Stimulated activated CD4-positive, alpha-beta T cell treated with anti-CD3 and anti-CD28 coated beads, Interleukin-2, amount 100 ng/mL, for 4 hours (primary cell): ENCODE data around the gene EYA4.

Source experiments
- DNase-seq: peaks from one replicate; pipeline ENCODE4 v3.0.0-alpha.2; 2020; ENCODE audit warnings: low read depth

The EYA4 gene, protein sequence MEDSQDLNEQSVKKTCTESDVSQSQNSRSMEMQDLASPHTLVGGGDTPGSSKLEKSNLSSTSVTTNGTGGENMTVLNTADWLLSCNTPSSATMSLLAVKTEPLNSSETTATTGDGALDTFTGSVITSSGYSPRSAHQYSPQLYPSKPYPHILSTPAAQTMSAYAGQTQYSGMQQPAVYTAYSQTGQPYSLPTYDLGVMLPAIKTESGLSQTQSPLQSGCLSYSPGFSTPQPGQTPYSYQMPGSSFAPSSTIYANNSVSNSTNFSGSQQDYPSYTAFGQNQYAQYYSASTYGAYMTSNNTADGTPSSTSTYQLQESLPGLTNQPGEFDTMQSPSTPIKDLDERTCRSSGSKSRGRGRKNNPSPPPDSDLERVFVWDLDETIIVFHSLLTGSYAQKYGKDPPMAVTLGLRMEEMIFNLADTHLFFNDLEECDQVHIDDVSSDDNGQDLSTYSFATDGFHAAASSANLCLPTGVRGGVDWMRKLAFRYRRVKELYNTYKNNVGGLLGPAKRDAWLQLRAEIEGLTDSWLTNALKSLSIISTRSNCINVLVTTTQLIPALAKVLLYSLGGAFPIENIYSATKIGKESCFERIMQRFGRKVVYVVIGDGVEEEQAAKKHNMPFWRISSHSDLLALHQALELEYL

DNA sequence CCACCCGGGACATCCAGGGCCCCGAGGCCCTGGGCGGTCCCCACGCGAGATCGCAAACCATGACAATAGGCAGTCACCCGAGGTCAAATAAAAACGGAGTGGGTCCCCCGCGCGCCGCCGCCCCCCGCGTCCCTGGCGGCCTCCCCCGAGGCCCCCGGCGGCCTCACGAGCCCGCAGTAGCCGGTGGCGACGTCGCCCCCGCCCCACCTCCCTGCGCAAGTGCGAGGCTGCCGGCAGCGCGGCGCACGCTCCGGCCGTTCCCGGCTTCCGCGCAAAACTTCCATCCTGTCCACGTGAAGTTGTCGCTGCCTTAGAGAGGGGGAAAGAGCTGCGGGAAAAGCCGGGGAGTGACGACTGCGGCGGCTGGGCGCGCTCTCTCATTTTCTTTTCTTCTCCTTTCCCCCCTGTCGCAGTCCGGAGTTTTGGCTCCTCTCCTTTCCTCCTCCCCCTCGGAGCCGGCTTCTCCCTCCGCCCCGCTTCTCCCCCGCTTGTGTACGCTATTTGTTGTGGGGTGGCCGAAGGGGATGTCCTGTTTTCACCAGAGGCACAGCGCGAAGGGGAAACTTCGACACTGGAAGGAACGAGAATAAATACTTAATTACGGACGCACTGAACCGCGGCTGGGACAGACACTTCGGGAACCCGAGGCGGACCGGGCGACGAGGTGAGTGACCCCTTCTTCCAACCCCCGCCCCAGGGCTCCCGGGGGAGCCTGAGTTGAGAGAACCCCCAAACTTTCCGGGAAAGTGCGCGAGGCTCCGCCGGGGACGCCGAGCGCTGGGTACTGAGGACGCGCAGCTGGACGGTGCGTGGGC, at the start of gene EYA4:
Gene EYA4, plus strand, starts transcription at position 272 of the 815 bp plus-strand sequence. CDS start 33,424 bp downstream, outside the sequence.
- DNase-seq = no peak

DNA sequence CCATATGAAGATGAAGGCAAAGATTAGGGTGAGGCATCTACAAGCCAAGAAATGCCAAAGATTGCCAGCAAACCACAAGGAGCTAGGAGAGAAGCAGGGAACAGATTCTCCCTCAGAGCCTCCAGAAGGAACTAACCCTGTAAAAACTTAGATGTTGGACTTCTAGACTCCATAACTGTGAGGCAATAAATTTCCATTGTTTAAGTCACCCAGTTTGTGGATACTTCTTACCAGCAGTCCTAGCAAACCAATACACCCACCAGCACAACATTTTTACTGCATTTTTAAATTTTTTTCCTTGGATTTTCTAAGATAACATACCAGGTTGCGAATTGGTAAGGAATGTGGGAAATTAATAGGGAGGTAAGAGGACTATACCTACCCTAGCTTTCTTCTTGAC, 47.8 kb upstream of the EYA4 start:
- DNase-seq = no peak

DNA sequence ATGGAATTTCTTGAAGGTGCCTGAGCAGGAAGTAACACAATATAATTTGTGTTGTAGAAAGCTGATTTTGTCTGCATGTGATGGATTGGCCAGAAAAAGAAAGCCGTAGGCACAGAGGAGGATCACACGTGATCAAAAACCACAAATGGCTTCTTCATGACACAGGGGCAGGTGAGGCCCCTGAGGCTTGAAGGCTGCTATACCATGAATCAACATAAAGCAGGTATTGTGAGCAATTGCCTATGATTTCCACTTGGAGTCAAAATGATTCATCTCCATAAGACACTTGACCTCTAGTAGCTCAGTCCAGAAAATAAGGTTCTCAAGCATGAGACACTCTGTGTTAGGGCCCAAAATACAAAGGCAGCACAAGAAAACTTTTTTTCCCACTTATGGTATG, 42.4 kb upstream of the EYA4 start:
- no peak for DNase-seq

DNA sequence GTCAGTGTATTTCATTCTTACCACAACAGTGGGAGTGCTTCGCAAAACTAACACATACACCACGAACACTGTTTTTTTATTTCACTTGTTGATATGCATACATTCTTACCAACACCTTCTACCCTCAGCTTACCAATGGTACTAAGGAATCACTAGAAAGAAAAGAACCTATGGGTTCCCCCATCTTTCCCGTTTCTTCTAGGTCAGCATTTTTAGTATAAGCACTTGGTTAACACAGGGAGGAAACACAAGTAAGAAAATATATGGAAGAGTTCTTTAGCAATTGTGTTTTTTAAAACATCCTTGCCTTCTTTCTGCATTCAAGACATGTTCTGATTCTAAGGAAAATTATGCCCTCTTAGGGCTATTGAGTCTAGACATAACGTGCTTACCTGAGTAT, 39.9 kb upstream of the EYA4 start:
- DNase-seq = no peak

DNA sequence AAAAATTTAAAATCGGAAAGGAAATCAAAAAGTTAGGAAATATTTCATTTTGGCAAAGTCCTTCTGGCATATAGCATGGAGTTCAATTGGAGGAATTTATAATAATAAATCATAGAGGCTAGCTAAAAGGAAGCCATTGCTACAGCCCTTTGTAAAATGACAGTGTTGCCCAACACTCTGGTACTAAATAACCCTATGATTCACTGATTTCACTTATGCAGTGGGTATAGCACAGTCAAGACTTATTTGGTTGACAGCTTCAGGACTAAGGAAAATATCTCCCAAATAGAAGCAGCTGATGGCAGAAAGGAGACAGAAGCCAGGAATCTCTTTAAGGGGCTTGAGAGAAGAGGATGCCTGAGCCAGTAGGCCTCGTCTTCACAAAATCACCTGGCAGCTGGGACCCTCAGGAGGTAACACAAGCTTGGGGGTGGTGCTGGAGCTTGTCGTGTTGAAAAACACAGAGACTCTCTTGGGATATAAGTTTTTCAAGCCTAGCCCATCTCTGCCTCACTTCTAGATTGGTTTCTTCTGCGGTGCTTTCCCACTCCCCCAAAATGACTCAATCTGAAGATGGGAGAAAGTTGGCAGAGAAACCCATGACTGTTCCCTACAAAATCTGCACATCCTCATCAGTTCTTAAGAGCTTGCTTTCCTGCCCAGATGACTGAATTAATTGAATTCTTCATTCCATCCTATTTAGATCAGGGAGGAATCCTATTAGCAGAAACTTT, 38.4 kb upstream of the EYA4 start:
- no peak for DNase-seq

DNA sequence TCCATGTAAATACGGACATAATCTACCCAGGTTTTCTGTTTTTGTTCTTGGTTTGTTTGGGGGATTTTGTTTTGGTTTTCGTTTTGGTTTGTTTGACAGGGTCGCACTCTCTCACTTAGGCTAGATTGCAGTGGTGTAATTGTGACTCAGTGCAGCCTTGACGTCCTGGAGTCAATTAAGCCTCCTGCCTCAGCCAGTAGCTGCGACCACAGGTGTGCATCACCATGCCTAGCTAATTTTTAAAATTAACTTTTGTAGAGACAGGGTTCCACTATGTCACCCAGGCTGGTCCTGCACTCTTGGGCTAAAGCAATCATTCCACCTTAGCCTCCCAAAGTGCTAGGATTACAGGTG, 37.8 kb upstream of the EYA4 start:
- DNase-seq = no peak

DNA sequence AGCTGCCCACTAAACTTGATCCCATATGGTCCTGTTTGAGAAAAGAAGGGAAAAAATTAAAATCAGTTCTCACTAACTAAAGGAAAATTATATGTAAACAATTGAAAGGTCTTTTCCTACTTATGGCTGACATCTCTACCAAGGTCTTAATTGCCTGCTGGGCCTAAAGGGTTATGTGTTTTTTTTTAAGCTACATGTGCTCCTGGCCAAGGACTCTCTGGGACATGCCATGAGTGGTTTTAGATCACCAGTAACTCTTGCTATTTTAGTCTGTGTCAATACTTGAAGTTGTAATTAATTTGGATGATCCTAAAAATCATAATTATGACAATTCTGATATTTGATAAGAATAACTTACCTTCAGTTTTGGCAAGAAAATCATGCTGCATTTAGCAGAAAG, 35.9 kb upstream of the EYA4 start:
- DNase-seq = no peak

DNA sequence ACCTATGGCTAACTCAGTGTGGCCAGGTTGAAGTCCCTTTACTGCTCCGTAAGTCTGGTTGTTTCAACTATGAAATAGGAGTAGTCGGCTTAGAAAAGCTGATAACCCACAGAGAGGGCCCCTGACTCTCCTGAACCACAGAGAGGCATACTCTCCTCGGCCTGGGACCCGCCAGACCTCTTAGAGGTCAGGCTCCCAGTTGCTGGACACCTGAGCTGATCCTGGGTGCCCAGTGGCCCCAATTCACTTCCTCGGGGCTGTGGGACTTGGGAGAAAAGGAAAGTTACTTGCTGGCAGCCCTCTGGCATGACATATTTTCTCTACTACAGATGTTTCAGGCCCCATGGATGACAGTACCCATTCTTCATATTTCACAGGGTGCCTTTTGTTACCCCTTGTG, 34.2 kb upstream of the EYA4 start:
- DNase-seq = no peak

DNA sequence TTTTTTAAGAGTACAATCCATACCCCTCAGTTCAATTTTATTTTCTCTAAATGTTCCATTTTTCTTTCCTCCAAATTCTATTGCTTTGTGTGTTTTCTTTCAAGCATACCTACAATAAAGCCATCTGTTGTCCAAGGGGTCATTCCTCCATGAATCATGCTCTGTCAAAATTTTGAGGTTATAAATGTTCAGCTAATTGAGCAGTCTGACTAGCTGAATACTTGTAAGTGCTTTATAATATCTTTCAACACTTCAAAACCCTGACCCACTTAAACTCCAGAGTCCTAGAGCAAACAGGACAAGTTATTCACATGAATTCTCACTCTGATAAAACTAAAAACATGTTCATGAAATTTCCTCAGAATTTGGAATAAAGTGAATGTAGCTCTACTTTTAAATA, 33.4 kb upstream of the EYA4 start:
- no peak for DNase-seq

DNA sequence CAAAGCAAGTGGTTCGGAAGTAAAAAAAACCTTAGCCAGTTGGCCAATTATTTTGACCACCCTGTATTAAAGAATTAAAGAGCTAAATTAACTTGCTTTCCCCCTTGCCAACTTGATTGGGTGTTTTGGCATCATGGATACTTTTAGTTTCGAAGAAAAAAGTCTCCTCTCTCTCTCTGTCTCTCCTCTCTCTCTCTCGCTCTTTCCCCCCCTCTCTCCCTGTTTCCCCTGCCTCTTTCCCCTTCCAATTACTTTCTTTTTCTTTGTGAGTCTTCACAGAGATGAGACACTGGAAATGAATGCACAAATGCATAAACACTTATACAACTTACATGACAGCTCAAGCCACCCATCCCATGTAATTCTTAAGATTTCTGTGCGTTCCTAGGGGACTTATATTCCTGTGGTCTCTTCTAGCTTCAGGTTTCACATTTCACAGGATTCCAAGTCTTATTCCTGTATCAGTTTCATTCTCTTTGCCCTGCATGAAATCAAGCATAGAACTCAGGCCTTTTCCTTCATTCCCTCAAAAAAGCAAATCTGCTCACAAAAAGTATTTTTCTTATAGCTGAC, 32.9 kb upstream of the EYA4 start:
- no peak for DNase-seq

DNA sequence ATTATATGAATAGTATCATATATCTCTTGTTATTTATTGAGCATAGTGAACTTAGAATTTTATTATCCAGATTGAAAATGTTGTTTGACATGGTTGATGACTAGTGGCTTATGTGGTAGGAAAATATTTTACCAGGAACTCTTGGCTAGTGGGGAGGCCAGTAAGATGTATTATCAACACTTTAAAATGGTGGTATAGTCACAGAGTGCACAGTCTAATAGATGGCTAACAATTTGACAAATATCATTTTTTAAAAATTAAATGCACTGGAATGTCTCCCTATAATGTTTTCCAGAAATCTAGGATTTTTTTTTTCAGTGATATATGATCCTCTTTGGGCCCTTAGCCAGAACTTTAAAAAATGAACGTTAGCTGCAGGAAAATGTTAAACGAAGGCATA, 26.9 kb upstream of the EYA4 start:
- no peak for DNase-seq

DNA sequence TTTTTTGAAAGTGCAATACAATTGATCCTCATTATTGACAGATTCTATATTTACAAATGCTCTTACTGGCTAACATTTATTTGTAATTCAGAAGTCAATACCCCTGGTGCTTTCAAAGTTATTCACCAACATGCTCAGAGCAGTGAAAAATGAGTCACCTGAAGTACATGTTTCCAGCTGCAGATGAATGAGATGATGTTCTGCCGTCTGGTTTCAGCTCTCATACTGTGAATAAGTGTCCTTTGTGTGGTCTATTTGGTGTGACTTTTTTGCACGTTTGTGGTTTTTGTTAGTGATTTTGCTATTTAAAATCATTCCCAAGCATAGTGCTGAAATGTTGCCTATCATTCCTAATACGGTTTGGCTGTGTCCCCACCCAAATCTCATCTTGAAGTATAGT, 22.3 kb upstream of the EYA4 start:
- DNase-seq = no peak

DNA sequence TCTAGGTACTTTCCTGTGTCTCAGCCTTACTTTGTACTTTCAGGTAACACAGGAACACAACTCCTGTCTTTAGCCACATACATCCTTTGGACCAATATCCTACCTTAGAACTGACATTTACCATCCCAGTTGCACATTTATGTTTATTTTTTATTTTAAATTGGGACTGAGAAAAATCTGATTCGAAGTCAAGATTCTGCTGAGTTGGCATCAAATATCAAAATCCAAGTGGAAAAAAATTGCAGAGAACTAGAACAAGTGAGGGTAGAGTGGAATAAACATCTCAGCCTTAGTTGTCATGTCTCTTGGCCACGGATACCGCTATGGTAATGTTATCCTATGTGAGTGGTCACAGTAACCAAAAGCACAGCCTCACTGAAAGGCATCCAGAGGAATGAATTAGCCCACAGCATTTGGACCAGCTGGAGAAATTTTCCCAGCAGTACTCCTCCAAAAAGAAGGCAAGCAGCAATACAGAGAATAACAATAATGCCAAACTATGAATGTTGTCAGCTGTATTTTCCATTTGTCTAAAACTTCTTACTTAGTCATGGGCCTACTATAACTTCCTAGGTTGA, 17.6 kb upstream of the EYA4 start:
- no peak for DNase-seq

DNA sequence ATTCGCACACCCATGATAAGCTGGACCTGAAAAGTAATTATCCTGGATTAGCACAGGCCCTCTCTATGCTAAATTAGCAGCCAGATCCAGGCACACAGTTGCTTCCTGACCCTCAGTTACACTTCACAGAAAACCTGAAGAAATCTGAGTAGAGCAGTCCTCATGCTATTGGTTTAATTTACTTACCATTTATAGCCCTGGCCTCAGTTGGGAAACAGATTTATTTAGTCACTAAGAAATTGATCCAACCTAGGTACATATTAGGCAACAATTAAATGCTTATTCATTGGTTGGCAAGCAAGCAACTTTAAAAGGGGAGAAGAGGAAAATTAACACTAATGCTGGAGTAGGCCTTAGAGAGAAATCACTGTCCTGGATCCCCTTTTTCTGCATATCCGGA, 15.6 kb upstream of the EYA4 start:
- no peak for DNase-seq

DNA sequence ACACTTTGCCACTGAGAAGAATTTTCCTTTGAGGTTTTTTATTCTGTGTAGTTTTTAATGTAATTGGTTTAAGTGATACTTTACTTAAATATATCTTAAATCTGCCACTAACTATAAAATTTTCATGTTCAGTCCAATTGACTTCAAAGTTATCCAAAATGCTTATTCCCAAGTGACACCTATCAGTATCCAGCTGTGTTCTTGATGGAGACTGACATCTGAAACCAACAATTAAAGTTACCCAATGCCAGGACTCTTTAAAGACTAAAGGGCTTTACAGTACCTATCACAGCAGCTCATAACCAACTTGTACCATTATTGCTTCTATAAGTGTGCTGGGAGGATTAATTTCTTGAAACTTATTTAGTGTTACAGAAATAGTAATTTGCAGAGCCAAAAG, 13.8 kb upstream of the EYA4 start:
- no peak for DNase-seq

DNA sequence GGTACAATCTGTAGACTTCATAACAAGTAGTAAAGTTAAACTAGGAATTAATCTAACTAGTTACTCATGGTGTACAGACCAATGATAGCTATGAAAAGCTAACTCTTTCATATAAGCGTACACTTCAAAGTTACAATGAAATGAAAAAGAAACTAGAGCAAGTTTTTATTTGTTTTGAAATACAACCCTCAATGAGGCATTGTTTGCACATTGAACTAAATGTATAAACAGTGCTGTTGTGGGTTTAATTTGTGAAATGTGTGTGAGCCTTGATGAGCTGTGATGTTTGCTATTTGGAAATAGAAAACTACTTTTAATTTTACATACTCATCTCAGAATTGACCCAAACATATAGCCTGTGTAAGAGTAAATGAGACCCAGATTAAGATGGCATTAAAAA, 11.1 kb upstream of the EYA4 start:
- no peak for DNase-seq

DNA sequence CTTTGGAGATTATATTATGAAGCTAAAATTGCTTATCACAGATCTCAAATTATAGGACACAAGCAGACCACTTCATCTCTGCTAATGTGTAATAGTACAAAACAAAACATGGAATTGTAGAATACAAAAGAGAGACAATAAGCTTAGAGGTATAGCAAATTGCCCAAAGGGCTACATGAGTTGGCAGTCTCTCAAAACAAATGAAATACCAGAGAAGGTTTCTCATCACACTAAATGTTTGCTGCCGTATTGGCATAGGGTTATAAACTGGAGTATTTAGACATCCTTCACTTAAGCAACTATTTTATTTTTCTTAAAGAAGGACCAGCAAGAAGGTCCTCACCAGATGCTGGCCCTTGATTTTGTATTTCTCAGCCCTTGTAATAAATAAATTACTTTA, 5.9 kb upstream of the EYA4 start:
- DNase-seq = no peak

DNA sequence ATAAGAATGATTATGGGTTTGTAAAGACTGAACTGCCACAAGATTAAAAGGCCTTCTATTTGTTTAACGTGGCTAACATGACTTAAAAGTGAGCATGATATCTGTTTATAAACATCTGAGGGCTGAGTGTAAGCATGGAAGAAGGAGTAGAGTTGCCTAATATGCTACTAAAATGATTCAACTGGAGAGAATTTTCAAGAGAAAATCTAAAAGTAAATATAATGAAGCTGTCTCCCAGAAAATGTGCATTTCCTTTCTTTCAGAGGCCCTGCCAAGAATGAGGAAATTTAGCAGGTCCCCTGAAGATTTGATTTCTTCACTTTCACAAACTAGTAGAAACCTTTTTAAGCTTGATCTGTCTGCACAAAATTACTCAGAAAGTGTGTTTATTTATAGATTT, 4.2 kb upstream of the EYA4 start:
- no peak for DNase-seq

DNA sequence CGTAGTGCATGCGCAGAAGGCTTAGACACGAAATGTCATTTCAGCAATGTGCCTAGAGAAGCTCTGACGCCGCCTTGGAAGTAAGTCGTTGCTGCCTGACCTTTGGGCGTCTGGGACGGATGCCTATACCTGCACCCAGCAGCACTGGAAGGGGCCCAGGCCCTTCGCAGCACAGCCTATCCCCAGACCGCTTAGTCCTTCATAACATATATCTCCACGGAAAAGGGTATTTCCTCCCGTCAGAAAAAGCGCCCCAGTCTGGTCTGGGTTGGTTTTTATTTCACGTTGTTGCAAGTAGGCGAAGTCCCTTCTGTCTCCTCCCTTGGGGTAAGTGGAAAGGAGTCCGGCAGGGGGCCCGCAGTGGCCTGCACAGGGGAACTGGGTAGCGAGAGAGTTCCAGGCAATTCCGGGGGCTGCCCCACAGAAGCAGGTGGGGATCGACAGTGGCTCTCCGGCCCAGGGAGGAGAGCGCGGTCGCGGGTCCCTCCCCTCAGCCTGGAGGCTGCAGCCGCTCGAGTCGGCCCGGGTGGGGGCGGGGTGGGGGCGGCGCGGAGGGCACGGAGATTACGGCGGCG, 559 bp upstream of the EYA4 start:
- no peak for DNase-seq

DNA sequence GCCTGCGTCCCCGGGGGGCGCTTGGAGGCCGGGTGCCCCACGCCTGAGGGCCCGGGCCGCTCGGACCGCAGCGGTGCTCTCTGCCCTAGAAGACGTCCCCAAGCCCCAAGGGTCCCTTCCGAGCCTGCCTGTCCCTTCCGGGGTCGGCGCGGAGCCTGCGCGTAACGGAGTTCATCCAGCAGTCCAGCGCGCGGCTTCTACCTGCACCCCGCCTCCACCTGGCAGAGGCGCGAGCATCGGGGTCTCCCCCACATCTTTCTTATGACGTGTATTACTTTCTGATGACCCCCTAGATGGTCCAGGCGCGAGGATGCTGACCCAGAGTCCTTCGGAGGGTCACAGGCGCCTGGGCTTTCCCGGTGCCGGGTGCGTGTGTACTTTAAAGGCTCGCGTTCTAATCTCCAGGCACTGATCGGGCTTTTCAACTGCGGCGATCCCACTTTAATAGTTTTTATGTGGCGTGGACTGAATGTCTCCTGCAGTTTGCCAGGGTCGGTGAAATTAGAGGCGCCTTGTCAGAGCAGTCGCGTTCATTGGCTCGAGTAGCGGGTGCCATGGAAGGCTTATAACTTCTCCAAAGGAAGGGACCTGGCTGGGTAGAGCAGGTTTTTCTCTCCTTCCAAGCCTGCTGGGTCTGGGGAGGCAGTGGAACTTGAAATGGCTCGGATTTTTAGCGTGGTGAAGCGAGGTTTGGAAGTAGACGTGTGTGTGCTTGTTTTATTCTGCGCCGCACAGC, 912 bp downstream of the EYA4 start:
- DNase-seq = no peak
